NCI-H748 (cell line): ENCODE measurements around the gene ZC3H8.

ENCODE experiments used
- DNase-seq: peaks from one replicate; lab custom pipeline; 2025; ENCODE audit not compliant: unreplicated experiment; lab: John Stamatoyannopoulos, UW

Gene ZC3H8

DNA sequence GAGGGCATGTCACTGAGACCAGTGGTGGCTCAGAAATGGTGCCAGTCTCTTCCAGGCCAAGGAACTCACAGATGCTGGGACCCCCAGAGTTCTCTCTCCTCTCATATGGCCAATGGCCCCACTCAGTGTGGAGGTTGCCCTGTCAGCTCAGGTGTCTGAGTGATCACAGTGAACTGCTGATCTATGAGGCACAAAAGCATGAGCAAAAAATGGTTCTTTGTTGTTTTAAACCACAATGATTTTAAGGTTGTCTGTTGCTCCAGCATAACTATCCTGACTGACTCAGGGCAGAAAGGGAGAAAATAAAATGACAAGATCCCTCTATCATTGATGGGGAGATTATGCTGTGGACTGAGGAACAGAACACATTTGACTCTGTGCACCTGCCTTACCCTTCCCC is 58.9 kb downstream of the ZC3H8 start:
- no peak for DNase-seq

DNA sequence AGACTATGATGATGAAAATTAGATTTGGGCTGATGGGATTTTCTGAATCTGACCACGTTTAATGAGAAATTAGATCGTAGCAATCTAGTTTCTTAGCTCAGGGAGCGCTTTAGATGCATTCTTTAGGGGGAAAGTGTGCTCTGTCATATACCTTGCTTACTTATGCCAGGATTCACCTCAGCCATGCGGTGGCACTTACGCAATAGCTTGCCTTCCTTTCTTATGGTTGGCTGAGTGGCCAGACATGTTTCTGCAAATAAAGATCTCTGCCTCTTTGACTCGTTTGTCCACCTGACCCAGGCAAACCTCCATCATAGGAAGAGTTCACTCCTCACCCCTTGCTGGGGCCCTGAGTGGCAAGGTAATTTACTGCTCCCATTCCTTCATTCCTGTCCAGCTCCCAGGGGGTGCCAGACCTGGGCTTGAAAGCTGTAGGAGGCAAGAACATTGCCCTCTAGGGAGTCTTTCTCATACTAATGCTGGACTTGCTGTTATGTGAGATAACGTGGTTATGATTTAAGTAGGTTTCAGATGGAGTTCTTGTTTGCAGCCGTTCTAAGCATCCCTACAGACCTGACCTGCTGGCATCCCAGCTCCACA is 59.6 kb downstream of the ZC3H8 start:
- no peak for DNase-seq

DNA sequence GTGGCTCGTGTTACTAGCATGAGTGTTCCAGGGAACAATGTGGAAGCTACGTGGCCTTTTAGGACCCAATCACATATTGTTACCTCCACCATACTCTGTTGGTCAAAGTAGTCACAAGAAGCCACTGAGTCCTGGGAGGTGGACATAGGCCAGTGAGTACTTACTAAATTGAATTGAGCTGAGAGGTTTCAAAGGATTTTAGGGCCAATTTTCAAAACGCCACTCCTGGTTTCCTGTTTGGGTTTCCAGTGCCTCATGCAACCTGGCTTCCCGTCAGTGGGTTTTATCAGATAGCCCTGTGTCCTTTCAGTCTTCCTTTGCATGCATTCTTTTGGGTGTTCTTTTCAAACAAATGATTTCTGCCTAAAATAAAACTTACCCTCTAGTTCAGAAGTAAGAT is 60.4 kb downstream of the ZC3H8 start:
- DNase-seq = no peak

DNA sequence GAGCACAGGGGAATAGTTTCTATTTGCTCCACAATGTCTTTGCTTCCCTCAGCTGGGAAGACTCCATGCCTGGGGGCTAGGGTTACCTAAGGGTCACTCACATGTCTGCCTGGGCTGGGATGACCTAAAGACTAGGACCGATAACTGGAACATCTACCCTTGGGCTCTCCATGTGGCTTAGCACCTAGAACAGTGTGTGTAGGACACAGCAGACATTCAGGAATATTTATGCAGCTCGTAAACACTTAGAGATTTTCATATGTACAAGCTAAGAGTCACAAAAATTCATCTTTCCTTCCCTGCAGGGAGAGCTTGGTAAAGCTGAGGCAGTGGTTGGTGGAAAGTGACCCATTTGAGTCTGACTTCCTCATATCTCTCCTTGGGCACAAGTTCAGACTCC is 60.8 kb downstream of the ZC3H8 start:
- no peak for DNase-seq

DNA sequence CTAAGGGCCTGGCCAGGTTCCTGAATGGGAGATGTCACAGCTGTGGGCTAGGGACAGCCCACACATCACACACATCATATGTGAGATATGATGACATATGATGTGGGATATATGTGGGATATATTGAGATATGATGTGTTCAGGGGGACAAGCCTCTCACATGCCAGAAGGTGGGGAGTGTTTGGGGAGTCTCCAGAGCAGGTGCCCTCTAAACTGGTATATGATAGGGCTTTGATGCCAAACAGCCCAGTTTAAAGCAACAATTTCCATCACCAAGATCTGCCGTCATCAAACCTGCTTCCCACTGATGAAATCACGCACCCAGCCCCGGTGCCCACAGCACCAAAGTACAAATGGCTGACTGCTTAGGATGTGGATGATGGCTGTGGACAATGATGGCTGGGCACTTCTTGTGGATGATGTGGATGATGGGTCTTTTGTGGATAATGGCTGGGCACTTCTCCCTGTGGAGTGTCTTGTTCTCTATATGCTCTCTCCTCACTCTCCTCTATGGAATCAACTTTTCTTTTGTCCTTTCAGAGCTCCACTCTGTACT is 65.8 kb downstream of the ZC3H8 start:
- DNase-seq = no peak

DNA sequence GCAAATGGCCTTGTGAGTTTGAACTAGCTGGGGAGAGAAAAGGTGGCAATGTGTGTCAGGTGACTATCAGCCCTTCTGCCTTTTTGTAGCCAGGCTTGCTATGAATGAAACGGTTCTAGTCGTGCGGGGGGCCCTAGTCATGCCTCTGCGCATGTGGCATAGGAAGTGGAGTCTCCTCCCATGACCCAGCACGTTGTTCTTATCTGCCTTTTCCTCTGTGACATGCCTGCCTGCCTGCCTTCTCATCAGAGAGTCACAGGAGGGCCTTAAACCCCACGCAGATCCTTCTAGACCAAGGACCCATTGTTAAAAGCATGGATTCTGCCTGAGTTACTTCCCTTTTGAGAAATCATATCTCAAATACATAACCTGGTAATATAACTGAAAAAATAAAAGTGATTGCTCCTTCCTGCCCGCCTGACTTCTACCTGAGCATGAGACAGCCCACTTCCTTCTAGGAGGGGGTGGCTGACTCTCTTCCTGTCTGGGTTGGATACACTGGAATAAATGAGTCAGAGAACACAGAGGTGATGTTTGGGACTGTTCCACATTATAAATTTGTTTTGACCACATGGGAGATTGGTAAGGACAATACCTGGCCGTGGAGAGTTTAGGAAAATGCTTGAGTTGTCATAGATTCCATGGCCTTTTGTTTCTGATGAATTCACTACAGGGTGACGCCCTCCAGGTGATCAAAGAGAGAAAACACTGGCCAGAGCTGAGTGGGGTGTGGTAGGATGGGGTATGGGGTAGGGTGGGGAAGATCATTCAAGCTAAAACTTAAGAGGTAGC is 66.8 kb downstream of the ZC3H8 start:
- peak; percentile 29 for DNase-seq

DNA sequence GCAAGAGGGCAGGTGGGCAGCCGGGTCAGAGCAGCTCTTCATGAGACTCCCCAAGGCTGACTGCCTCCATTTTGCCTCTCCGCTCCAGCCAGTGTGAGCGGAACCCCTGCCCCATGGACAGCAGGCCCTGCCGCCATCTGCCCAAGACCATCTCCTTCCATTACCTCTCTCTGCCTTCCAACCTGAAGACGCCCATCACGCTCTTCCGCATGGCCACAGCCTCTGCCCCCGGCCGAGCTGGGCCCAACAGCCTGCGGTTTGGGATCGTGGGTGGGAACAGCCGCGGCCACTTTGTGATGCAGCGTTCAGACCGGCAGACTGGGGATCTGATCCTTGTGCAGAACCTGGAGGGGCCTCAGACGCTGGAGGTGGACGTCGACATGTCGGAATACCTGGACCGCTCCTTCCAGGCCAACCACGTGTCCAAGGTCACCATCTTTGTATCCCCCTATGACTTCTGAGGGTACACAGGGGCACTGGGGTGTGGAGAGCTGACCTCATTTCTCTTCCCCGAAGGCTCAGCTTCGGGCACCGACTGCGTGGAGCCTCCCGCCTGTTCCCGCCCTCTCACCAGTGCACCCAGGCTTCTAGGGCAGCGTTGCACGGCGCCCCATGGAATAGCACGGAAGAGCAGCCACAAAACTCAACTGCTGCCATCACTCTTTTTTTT is 67.7 kb downstream of the ZC3H8 start:
- DNase-seq = no peak

DNA sequence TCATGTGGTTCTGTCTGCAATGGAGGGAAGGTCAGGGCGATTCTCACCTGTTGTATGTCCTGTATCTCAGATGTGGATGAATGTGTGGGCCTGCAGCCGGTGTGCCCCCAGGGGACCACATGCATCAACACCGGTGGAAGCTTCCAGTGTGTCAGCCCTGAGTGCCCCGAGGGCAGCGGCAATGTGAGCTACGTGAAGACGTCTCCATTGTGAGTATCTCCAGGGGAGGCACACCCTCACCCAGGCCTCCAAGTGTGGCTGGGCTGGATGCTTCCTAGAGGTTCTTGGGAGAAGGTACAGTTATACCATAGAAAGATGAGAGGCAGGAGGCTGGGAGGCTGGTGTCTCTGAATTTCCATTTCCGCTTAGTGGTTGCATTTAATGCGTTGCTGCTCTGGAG is 69.7 kb downstream of the ZC3H8 start:
- DNase-seq = no peak

DNA sequence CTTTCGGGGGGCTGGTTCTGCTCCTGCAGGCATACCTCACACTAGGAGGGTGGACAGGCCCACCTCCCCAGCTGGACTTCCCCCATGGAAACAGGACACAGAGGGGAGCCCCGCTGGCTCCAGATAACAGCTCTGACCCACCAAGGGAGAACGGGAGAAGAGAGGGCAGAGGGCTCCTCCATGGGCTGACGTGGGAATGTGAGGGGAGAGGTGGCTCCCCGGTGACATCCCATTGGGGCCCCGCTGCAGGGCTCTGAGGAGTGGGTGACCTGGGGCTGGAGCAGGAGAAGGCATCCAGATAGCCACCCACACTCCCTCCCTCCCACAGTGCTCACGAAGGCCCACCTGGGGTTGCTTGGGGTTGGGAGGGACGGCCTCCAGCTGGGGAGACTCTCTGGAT is 70.7 kb downstream of the ZC3H8 start:
- no peak for DNase-seq

DNA sequence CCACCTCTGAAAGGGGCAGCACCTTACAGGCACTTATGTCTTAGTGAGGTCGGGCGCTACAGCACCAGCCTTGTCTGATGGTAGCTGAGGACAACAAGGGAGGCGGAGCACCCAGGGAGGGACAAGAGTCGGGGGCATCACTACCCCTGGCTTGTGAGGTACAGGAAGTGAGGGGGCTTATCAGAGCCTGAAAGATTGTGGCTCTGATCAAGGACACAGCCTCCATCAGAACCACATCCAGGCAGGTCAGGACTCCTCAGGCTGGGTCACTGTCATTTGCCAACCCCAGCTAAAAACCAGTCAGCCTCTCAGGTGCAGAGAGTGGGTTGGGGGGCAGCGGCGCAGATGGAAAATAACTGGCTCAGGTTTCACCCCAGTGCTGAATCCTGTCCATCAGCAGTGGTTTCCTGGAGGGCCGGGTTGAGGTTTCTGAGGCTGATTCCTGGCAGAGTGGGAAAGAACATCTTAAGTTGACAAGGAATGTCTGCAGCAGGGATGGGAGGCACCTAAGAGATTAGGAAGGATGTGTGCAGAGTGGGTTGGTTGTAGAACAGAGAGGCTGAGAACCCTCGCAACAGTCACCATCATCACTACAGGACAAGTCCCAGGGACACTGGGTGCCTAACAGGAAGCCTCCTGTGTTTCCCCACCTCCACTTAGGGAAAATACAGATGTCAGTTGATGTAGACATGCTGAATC is 71.4 kb downstream of the ZC3H8 start:
- no peak for DNase-seq

DNA sequence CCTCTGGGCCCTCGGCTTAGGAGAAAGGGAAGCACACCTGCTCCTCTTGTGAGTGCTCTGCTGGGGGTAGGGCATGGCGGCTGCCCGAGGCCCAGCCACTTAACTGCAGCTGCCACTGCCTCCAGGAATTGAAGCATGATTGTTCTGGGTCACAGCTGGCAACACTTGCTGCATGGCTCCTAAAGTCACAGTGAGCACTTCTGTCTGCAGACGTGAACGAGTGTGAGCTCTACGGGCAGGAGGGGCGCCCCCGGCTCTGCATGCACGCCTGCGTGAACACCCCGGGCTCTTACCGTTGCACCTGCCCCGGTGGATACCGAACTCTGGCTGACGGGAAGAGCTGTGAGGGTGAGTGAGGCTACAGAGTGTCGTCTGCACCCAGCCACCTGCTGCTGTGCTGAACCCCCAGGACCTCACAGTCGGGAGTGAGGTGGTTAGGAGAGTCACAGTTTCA is 72.2 kb downstream of the ZC3H8 start:
- peak; percentile 86 for DNase-seq

DNA sequence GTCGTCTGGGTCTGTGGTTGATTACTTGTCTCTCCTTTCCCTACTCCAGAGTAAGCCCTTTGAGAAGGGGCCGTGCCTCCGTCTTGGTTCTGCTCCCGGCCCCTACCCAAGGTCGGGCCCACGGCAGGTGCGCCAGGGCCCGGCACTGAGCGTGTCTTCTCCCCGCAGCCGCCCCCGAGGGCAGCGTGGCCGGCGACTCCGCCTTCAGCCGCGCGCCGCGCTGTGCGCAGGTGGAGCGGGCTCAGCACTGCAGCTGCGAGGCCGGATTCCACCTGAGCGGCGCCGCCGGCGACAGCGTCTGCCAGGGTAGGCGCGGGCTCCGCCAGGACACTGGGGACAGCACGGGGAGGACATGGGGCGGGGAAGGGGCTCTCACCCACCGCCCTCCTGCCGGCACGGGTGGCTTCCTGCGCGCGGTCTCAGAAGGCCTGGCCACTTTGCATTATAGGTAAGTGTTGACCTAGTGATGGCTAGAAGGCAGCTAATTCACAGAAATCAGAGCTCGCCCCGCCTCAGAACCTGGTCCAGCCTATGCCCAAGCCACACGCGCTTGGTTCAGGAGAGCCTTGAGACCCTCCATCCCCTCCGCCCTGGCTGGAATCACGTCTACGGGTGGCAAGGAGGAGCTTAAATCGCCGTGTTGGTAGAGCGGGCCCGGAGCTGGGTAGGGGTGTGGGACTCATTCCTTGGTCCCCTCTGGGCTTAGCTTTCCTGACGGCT is 73.1 kb downstream of the ZC3H8 start:
- peak; percentile 66 for DNase-seq

DNA sequence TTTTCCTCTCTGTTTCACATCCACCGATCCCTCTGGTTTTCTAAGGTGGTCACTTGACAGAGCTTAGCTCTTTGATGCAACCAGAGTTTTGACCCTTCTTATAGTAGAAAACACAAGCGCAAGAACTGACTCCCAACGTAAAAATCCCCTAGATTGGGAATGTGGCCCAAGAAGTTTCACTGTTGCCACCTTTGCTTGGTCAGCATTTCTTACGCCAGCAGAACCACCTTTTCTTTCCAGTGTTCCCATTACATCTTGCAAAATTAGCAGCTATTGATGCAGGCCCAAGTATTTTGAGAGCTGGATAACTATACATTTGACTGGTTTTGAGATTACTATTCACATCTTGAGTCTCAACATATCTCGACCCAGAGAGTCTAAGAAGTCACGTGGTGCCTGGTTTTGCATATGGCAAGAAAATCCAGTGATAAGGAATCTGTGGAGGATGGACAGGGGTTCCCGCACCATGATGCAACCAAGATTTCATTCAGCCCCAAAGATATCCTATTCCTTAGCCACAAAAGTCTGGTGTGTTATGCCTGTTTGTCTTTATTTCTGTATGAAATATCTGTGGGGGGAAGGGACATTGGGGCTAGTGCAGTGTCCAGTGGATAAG is 78.8 kb downstream of the ZC3H8 start:
- no peak for DNase-seq

DNA sequence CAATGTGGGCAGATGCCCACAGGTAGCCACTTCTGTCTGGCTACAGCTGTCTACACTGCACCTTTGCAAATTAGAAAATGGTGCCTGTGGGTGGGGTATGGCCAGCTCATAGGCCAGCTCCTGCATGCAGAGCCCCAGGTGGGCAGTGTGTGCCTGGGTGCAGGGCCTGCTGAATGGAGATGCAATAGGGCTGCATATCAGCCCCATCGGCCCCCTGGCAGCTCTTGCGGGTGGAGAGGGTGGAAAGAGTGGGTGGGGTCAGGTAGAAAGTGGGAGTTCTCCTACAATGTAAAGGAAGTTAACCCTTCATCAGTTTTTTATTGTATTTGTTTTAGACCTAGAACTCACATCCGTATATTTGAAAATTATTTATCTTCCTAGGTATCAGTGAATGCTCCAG is 79.5 kb downstream of the ZC3H8 start:
- DNase-seq = no peak

DNA sequence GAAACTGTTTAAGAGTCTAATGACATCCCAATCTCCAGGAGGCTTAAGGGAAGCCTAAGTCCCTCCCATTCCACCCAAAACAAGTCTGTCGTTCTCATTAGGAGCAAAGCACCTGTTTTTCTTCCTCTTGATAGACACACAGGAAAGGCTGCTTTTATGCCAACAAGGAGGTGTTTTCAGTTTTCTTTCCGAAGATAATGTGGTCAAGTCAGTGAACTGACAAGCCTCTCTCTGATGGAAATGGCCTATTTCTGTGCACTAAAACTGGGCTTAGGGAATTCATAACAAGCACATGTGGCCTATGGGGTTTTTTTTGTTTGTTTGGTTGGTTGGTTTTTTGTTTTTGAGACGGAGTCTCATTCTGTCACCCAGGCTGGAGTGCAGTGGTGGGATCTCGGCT is 80.5 kb downstream of the ZC3H8 start:
- DNase-seq = no peak

DNA sequence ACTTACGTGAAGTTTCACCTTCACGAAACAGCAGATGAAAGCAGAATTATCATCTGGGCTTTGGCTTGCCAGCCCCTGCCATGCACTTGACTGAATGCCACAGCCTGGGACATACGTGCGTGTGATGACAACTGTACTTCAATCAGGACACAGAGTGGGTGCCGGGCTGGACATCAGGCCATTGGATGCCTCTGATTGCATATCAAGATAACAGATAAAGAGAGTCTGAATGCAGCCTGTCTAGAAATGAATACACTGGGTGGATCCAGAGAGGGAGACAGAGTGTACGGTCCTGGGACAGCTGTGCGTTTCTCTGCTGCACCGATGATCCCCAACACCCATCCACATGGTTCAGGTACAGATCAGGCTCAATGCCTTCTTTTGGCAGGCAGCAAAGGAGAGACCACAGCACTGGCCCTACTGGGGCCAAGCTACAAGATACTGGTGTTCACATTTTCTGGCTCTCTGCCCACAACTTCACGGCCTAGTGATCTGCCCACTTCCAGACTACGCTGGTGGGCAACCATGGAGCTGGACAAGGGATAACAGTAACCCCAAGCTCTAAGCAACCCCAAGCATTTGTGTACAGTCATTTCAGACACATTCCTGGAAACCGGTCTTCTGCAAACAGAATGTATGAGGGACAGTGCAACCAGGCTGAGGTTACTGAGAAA is 81.1 kb downstream of the ZC3H8 start:
- no peak for DNase-seq

DNA sequence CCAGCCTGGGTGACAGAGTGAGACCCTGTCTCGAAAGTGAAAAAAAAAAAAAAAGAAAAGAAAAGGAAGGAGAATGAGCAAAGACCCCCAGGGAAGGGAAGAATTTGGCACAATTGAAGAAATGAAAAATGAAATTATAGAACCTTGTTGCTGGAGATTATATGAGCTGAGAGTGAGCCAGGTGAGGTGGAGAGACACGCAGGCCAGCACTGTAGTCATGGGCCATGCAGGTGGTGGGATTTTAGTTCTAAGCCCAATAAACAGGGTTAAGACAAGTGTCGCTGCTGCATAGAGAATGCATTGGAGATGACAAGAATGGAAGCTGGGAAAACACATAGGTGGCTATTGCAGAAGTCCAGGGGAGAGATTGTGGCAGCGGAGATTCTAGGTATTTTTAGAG is 84.3 kb downstream of the ZC3H8 start:
- no peak for DNase-seq

DNA sequence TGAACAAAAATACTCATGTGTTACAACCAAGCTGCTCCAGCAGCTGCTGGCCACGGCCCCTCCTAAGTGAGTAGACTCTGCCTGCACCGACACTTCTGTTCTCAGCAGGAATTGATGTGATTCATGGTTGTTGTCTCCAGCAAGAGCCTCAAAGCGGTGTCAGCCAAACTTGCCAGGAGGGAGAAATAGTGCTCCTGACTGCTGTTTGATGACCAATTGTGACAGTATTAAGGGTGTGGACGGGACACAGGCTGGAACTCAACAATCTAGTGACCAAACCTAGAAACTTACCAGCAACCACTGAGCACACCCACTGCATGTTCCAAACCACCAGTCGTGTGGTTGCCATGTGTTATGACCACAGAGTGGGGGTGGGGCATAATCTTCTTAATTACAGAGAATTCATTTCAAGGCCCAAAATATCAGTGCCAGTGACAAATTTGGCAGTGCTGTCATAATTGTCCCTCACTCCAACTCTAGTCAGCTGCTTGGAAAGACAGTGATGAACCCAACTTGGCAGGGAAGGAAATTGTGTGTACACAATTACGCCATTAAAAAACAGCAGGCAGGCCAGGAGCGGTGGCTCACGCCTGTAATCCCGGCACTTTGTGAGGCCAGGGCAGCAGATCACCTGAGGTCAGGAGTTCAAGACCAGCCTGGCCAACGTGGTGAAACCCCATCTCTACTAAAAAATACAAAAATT is 86.3 kb downstream of the ZC3H8 start:
- no peak for DNase-seq
